ENCODE results near the gene DERA. TPM values are rescaled to one million over a fixed set of nuclear protein-coding genes. Genes with fewer than 3 reads are reported as not detected.

The DERA gene
- total and polyA plus RNA-seq, 2 of the 8 experiments (the other 6 are each of a cell fraction or from before 2014, with no cell fraction given): 13.1 to 17.1 TPM

GRCh38 chr12:15995801-15996200, 84.7 kb downstream of the DERA start:
- no peaks in the 10 kb centered on the region for H3K36me3 ChIP-seq (ENCODE audit: control insufficient read depth in 2 of 4, insufficient read depth in 4 of 4, low read length in 3 of 4)
- no peak overlapping the region for H2BK5ac ChIP-seq (ENCODE audit: low read depth, low read length)
- no peak overlapping the region for H3K18ac ChIP-seq (ENCODE audit: extremely low read depth, low read length)
- no peaks in the 10 kb centered on the region for H3K79me1 ChIP-seq (ENCODE audit: low read depth, low read length)
- no peak overlapping the region for H4K8ac ChIP-seq (ENCODE audit: extremely low read depth, insufficient read depth, low read length)
- no peak overlapping the region for H2BK20ac ChIP-seq (ENCODE audit: low read length)
- no peak overlapping the region for H3K23ac ChIP-seq (ENCODE audit: insufficient read length)
- no peaks in the 10 kb centered on the region; a peak in 1 of 7 replicates for H3K4me1 ChIP-seq (replicated peaks in 1 of 4; ENCODE audit: control insufficient read depth in 3 of 4, insufficient read depth in 4 of 4, low read length in 3 of 4)
- H3K79me2 ChIP-seq (ENCODE audit: control insufficient read depth in 1 of 2, insufficient read depth in 2 of 2, low read length in 2 of 2): no peaks in the 10 kb centered on the region
- no peak overlapping the region for H2AK5ac ChIP-seq (ENCODE audit: low read depth, low read length)
- DNase-seq (ENCODE audit: low read depth in 1 of 2, low spot score in 2 of 2) (no peak), FAIRE-seq (no peak)
- H2BK15ac ChIP-seq (ENCODE audit: low read length): no peak overlapping the region
- no peak overlapping the region for H4K91ac ChIP-seq (replicated peaks; ENCODE audit: insufficient read length, low read length)
- no peak overlapping the region for H2BK120ac ChIP-seq (replicated peaks; ENCODE audit: low read depth, low read length)
- CTCF ChIA-PET (ENCODE audit: partially characterized antibody): interaction anchor here (0.8 to 1.5 kb wide), 6 partner anchors 9 to 23 kb away, joined by 3 to 7 read pairs (median 4); no protein-coding TSS in a partner anchor
- POLR2A ChIA-PET (ENCODE audit: partially characterized antibody): no interaction called here
- H3K27ac ChIP-seq (ENCODE audit: low read depth, low read length): no peak overlapping the region
- 84% methylated on average over 4 of the region's 4 CpGs; no CpG with 5 or more reads in 1 of the 2 experiments for WGBS, 2 experiments (ENCODE audit: extremely low coverage in 1 of 2, insufficient coverage in 1 of 2, insufficient read length in 1 of 2, insufficient replicate concordance in 2 of 2, low coverage in 1 of 2, low lambda C conversion rate in 2 of 2, missing lambda C conversion rate in 1 of 2)
- no peak overlapping the region for H3K56ac ChIP-seq (replicated peaks; ENCODE audit: insufficient read length, low read depth, low read length)
- H3K4ac ChIP-seq (replicated peaks; ENCODE audit: insufficient read length, low read depth, low read length): no peak overlapping the region
- no peaks in the 10 kb centered on the region for H3K9me3 ChIP-seq (ENCODE audit: insufficient read depth in 2 of 2, low read depth in 1 of 2, low read length in 1 of 2)
- no peak overlapping the region for H2BK12ac ChIP-seq (ENCODE audit: low read depth, low read length)
- no peak overlapping the region for H3K9ac ChIP-seq (replicated peaks in 1 of 4; ENCODE audit: extremely low read depth in 1 of 4, low read depth in 3 of 4, low read length in 3 of 4)
- H3K4me3 ChIP-seq (ENCODE audit: extremely low read depth in 1 of 4, insufficient read depth in 2 of 4, low read depth in 3 of 4, low read length in 4 of 4): no peak overlapping the region
- no peaks in the 10 kb centered on the region for H4K20me1 ChIP-seq (replicated peaks in 1 of 2; ENCODE audit: control insufficient read depth in 1 of 2, insufficient read depth in 2 of 2, low read length in 2 of 2)
- H2AFZ ChIP-seq (ENCODE audit: low read length): no peak overlapping the region
- H3K4me2 ChIP-seq (ENCODE audit: insufficient read depth in 1 of 2, low read depth in 2 of 2, low read length in 2 of 2): no peak overlapping the region
- no peaks in the 10 kb centered on the region for H3K27me3 ChIP-seq (replicated peaks in 1 of 4; ENCODE audit: control insufficient read depth in 3 of 4, extremely low read depth in 1 of 4, insufficient read depth in 3 of 4, low read length in 3 of 4)
- H3K14ac ChIP-seq (ENCODE audit: insufficient read length): no peak overlapping the region
- H3K23me2 ChIP-seq (ENCODE audit: low read depth, low read length): no peaks in the 10 kb centered on the region
- no peak overlapping the region for H4K5ac ChIP-seq (ENCODE audit: insufficient read length, low read depth, low read length)
- TF ChIP-seq CEBPB (IDR thresholded peaks at IDR 0.05; ENCODE audit: low read depth, low read length) (no peak), NANOG (IDR thresholded peaks at IDR 0.05; ENCODE audit: insufficient read depth, low read depth, low read length, poor library complexity, severe bottlenecking) (no peak), CTBP2 (IDR thresholded peaks at IDR 0.05; ENCODE audit: borderline replicate concordance, insufficient read depth, insufficient read length, low read length) (no peak), SIN3A (conservative IDR thresholded peaks at IDR 0.05 in 1 of 2, IDR thresholded peaks at IDR 0.05 in 1 of 2; ENCODE audit: low read depth in 1 of 2, low read length in 2 of 2) (no peak), TEAD4 (IDR thresholded peaks at IDR 0.05; ENCODE audit: low read depth, low read length) (no peak), GTF2F1 (IDR thresholded peaks at IDR 0.05; ENCODE audit: borderline replicate concordance, low read depth, low read length) (no peak), BCL11A (IDR thresholded peaks at IDR 0.05; ENCODE audit: low read depth in 2 of 2, low read length in 2 of 2) (no peak), CREB1 (IDR thresholded peaks at IDR 0.05) (no peak), FOSL1 (IDR thresholded peaks at IDR 0.05; ENCODE audit: insufficient read depth, low read depth, low read length) (no peak), KDM4A (IDR thresholded peaks at IDR 0.05; ENCODE audit: low read depth, low read length, severe bottlenecking) (no peak), JUND (IDR thresholded peaks at IDR 0.05; ENCODE audit: low read length) (no peak), EZH2 (IDR thresholded peaks at IDR 0.05; ENCODE audit: low read depth, low read length, severe bottlenecking) (no peak), SIX5 (IDR thresholded peaks at IDR 0.05; ENCODE audit: low read depth, low read length) (no peak), TBP (IDR thresholded peaks at IDR 0.05; ENCODE audit: low read depth, low read length) (no peak), SP1 (IDR thresholded peaks at IDR 0.05; ENCODE audit: low read depth, low read length) (no peak)
